HG03196 (cell line): ENCODE data around the gene KRTAP12-3.
"Not testable (repeated sequence)": the region's sequence is repeated elsewhere in the genome, so short reads cannot be mapped to it uniquely, and the experiment has no call there.

ENCODE experiments used
- ATAC-seq: cut with Tn5 transposase; IDR thresholded peaks from one replicate; pipeline ENCODE4 v1.9.1; 2021; ENCODE audit not compliant: unreplicated experiment

Gene KRTAP12-3

DNA sequence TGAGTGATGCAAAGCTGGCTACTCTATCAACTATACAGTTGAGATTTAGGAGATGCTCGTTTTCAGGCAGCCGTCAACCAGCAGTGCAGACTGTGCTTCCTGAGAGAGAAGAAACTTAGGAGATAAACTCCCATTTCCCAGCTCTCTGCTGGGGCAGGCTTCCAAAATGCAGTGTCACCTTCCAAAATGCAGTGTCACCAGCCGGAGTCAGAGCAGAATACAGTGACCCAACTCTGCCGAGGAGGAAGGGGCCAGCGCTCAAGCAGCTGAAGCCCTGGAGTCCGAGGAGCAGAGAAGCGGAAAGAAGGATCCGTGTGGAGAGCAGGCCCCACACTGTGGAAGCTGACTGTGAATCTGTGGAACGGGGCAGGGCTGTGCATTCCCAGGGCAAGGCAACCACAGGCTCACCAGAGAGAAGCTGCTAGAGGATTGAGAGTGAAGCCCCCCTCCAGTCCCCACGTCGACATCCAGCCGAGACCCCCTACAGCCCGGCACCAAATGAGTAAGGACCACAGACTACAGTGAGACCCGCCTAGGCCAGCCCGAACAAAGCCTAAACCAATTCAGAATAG is 24.9 kb downstream of the KRTAP12-3 start:
- ATAC-seq = no peak

GRCh38 chr21:44684077-44684476 is 26.3 kb downstream of the KRTAP12-3 start:
- no peak for ATAC-seq

- ATAC-seq = no peak
Measured at GRCh38 chr21:44684483-44684882, 26.8 kb downstream of the KRTAP12-3 start.

DNA sequence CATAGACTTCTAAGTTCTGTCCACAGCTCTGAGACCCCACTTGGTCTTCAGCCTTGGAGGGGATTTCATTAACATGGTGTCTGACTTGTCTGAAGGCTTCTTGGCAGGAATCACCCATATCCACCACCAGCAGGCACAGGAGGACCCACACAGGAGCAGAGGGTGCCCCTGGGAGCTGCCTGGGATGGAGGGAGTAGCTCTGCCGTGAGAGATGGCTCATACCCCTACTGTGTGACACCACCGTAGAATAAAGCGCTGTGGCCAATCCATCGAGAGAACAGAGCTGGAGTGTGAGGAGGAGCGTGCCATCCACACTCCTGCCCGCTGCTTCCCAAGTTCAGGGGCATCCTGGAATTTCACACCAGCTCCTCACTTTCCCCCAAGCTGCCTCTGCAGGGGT is 27.3 kb downstream of the KRTAP12-3 start:
- not testable (repeated sequence) for ATAC-seq

DNA sequence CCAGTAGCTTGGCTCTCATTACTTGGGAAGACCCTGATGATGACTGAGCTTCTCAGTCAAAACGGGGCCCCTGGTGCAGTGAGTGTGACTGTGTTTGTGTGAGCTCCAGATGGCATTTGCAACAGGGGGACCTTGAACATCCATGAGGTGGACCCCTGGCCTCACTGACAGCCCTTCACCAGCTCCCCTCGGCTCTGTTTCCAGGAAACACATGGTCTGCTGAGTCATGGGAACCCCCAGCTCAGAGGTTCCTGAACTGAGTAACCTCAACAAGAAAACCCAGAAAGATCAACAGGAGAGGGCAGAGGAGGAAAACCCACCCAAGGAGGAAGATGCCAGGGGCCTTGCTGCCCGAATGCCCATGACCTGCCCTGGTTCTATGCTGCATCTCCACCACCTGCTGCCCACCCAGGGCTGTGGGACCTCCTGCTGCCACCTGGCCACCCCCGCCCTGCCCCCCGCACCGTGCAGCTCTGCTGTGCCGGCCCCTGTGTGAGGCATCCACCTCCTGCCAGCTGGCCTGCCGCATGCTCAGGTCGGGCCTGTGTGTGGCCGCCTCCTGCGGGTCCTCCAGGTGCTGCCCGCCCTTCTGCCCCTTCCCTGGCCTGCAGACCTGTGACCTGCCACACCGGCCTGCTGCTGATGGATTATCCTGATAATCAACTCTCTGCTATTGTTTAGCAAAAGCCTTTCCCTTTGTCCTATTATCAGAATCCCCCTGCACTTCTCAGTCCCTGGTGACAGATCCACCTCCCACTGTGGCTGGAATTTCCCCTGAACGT is 28.5 kb downstream of the KRTAP12-3 start:
- no peak for ATAC-seq

DNA sequence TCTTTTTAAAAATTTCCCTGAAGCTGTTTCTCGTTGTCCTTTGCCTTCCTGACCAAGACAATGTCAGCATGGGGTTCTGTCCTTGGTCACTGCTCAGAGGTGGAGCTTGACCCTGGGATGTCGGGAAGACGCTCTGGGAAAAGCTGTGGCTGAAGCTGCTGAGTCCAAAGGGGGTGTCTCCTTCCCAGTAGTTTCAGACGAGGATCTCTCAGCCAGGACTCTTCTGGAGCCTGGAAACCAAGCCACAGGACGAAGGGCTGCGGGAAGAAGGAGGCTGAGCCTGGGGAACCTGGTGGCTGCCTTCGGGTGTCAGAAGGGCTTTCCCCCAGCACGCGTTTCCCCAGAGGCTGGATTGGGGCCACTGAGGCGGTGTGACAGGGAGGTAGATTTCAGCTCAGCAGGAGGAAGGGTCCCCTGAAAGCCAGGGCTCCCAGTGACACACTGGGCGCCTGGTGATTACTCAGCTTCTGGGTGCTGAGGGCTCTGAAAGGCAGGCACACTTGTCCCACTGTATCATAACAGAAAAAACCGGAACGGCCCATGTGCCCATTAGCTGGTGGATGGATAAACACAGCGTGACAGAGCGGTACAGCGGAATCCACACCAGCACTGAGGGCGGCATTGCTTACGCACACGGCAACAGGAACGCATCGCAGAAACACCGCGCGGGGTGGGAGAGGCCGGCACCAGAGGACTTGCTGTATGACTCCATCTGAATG is 29.3 kb downstream of the KRTAP12-3 start:
- no peak for ATAC-seq

DNA sequence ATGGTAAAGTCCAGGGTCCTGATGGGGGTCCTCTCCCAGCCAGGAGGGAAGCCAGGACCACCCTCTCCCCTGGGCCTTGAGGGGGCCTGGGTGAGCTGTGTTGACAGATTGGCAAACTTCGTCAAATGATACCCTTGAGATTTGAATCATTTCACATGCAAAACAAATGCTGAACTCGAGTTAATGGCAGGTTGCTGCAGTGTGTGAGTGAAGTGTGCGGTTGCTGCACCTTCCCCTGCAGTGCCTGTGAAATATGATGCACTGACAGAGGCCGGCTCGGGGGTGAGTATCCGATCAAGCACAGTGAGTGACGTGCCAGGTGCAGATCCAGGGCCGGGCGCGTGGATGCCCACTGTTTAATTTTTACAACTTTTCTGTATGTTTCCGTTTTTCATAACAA is 29.9 kb downstream of the KRTAP12-3 start:
- ATAC-seq = no peak

GRCh38 chr21:44689740-44690139 is 32.0 kb downstream of the KRTAP12-3 start:
- ATAC-seq = not testable (repeated sequence)

- ATAC-seq = no peak
Measured at GRCh38 chr21:44691686-44692085, 34.0 kb downstream of the KRTAP12-3 start.

- ATAC-seq = no peak
Measured at GRCh38 chr21:44692798-44693512, 35.2 kb downstream of the KRTAP12-3 start.

DNA sequence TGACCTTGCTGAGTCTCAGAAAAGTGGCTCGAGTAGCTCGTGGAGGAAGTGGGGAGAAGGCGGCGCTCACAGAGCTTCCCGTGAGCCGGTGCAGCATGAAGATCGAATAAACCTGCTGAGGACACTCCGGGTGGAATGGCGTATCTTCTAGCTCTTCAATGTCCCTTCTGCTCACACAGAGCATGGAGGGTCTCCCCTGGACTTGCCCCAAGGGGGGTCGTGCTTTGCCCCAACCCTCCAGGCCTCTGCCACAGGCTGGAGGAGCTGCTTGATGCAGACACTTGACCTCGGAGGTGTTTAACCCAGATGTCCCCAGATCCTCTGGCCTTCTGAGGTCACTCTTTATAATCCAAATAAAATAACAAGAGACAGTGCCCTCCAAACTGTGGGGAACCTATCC is 37.0 kb downstream of the KRTAP12-3 start:
- no peak for ATAC-seq

DNA sequence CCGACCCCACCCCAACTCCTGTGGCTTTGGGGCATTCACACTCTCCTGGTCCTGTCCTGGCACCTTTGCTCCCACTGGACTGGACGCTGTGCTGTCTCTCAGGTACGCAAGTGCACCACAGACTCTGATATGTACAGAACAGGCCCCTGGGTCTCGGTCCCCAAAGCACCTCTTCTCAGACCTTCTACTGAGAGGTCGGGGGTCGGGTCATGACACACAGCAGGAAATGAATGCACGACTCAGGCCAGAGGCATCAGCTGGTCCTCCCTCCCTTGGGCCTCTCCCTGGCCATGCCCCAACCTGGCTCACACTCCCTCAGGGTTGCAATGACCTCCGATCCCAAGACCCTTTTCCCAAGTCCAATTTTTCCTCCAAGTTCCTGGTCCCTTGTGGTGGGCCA is 37.5 kb downstream of the KRTAP12-3 start:
- ATAC-seq = no peak

- ATAC-seq = no peak
Measured at GRCh38 chr21:44695641-44696040, 37.9 kb downstream of the KRTAP12-3 start.

- no peak for ATAC-seq
Measured at GRCh38 chr21:44696572-44696971, 38.8 kb downstream of the KRTAP12-3 start.

GRCh38 chr21:44697172-44697810 is 39.6 kb downstream of the KRTAP12-3 start, which contains the start of gene KRTAP10-12:
KRTAP10-12 (plus strand) TSS chr21:44697172; CDS start chr21:44697202, 30 bp downstream.
- ATAC-seq = not testable (repeated sequence)

GRCh38 chr21:44697811-44698734 is 40.3 kb downstream of the KRTAP12-3 start:
- no peak for ATAC-seq

GRCh38 chr21:44699502-44700001 is 41.8 kb downstream of the KRTAP12-3 start:
- ATAC-seq = no peak

DNA sequence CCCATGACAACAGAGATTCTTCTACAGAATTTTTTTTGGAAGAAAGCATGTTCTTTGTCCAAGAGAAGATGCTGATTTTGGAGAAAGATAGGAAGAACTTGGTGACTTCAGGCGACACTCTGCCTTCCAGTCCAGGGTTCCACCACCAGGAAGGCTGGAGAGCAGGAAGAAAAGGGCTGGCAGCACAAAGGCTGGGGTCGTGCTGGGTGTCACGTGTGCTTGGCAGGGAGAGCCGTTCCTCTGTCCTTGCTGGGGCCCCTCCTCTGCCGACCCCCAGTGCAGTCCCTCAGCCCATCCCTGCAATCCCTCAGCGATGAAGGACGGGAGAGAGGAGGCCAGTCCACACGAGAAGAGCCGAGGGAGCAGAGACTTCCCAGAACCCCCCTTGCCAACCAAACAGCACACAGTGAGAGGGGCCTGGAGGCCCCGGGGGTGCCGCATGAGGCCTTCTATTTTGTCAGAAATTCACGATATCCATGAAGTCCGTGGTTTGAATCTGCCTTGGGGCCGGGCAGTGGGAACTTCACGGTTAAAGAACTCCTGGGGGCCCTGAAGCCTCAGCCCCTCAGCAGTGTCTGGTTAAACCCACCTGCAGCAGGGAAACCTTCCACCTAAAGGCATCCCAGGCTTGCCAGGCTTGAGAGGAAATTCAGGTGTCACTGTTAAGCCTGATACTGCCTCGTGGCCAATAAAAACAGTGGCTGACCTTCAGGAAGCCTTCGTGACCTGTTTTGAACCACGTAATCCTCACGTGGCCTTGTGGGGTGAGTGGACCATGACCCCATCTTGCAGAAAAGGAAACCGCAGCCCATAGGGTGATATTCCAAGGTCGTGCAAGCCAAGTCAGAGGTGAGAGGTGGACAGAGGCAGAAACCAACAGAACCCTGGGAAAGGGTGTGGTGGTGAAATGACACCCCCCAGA is 42.6 kb downstream of the KRTAP12-3 start:
- no peak for ATAC-seq

DNA sequence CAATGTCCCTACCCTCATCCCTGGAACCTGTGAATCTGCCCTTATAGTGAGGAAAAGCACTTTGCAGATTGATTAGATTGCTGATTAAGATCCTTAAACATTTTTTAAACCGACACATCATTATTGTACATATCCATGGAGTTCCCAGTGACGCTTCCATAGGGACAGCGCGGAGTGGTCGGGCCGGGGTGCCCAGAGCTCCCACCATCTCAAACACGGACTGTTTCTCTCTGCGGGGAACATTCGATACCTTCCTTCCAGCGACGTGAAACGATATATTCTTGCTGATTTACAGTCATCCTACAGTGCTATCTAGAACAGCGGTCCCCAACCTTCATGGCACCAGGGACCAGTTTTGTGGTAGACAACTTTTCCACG is 43.3 kb downstream of the KRTAP12-3 start:
- ATAC-seq = no peak
